ENCODE results near the gene SP5. TPM values are rescaled to one million over a fixed set of nuclear protein-coding genes. Genes with fewer than 3 reads are reported as not detected.

The SP5 gene
- total and polyA plus RNA-seq, 2 of the 4 experiments (the other 2 are of a cell fraction) = not detected

DNA sequence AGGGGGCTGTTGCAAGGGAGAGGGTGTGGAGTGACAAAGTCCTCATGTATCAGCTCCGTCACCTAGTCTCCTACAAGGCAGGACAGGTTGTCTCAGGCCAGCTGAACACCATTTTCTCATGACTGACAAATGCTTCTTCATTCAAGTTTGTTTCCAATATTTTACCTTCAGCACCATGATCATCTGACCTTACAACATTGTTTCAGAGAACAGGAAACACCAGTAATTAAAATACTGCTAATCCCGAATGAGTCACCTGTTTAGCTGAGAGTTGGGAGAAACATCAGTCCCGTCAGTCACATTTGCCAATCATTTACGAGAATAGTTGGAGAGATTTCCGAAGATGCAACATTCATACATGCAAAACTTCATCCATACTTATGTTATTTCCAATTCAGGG is 25.7 kb upstream of the SP5 start:
- Histone ChIP-seq H3K36me3 (ENCODE audit: control insufficient read depth, insufficient read depth, low read length) (no peaks in the 10 kb centered on the region), H4K5ac (ENCODE audit: low read depth, low read length) (no peak overlapping the region), H2AK5ac (ENCODE audit: low read depth, low read length) (no peak overlapping the region), H3K27ac (ENCODE audit: insufficient read depth, low read length) (no peak overlapping the region), H2BK5ac (ENCODE audit: low read depth, low read length, poor library complexity, severe bottlenecking) (no peak overlapping the region), H2BK15ac (ENCODE audit: low read depth, low read length) (no peak overlapping the region), H4K20me1 (ENCODE audit: insufficient read depth, low read length) (no peaks in the 10 kb centered on the region), H3K79me1 (ENCODE audit: low read depth in 1 of 2, low read length in 2 of 2) (no peaks in the 10 kb centered on the region), H3K23ac (ENCODE audit: low read depth, low read length) (no peak overlapping the region), H2BK20ac (ENCODE audit: low read depth, low read length) (no peak overlapping the region), H2AFZ (replicated peaks; ENCODE audit: low read length, poor library complexity) (no peak overlapping the region), H3K27me3 (ENCODE audit: control insufficient read depth, insufficient read depth, low read length) (no peaks in the 10 kb centered on the region), H2BK120ac (ENCODE audit: low read depth, low read length) (no peak overlapping the region), H3K4me3 (ENCODE audit: insufficient read depth, low read depth, low read length) (no peak overlapping the region), H3K4me1 (ENCODE audit: control insufficient read depth, insufficient read depth, low read length) (no peaks in the 10 kb centered on the region), H3K9ac (ENCODE audit: low read depth, low read length) (no peak overlapping the region), H3K18ac (ENCODE audit: low read depth, low read length) (no peak overlapping the region), H3K56ac (ENCODE audit: extremely low read depth, insufficient read depth, low read length) (no peak overlapping the region), H3K9me1 (ENCODE audit: insufficient read depth, low read length) (no peaks in the 10 kb centered on the region), H3K9me3 (ENCODE audit: control insufficient read depth, insufficient read depth, low read length) (no peaks in the 10 kb centered on the region), H3K14ac (replicated peaks; ENCODE audit: low read depth, low read length) (no peak overlapping the region), H3K4me2 (ENCODE audit: low read depth, low read length) (no peak overlapping the region), H3K4ac (ENCODE audit: low read depth, low read length) (no peak overlapping the region), H4K8ac (ENCODE audit: low read depth in 2 of 2, low read length in 2 of 2) (no peak overlapping the region), H4K91ac (ENCODE audit: insufficient read depth, low read depth, low read length) (no peak overlapping the region), H2AK9ac (replicated peaks; ENCODE audit: low read depth, low read length, poor library complexity) (no peak overlapping the region)
- ChIA-PET CTCF (no interaction called here), POLR2A (ENCODE audit: unreplicated experiment) (no interaction called here)
- TF ChIP-seq POLR2A (IDR thresholded peaks at IDR 0.05; ENCODE audit: low read depth, low read length) (no peak), RAD21 (IDR thresholded peaks at IDR 0.05; ENCODE audit: low read length) (no peak), MAFK (IDR thresholded peaks at IDR 0.05; ENCODE audit: low read depth, low read length) (no peak)
- TF ChIP-seq, protein P1, sequence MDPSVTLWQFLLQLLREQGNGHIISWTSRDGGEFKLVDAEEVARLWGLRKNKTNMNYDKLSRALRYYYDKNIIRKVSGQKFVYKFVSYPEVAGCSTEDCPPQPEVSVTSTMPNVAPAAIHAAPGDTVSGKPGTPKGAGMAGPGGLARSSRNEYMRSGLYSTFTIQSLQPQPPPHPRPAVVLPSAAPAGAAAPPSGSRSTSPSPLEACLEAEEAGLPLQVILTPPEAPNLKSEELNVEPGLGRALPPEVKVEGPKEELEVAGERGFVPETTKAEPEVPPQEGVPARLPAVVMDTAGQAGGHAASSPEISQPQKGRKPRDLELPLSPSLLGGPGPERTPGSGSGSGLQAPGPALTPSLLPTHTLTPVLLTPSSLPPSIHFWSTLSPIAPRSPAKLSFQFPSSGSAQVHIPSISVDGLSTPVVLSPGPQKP (IDR thresholded peaks at IDR 0.05; ENCODE audit: borderline replicate concordance, low read depth, low read length) = no peak
- ATAC-seq (ENCODE audit: low read depth) (no peak), DNase-seq (no peak)
- WGBS, 2 experiments (ENCODE audit: extremely low coverage in 2 of 2, insufficient read length in 1 of 2) = no CpG with 5 or more reads among the region's 5 CpGs
- intact Hi-C loops (cut with micrococcal nuclease) = no loop called here
- in situ Hi-C loops (cut with MboI; ENCODE audit: low sequenced_read_pairs) = no loop called here
- BruUV-seq (replicated peaks) = no TSS peak
- dilution Hi-C loops (cut with HindIII; ENCODE audit: low sequenced_read_pairs, unreplicated experiment) = no loop called here
